Mucosa of descending colon (tissue), 3 donors: Measurements from ENCODE around the gene PER1. TPM values are rescaled to one million over a fixed set of nuclear protein-coding genes. Genes with fewer than 3 reads are reported as not detected.
A peak's percentile ranks its signal among the peaks of the same experiment; 100 is the strongest.

Experiments used
- ATAC-seq: fragments of 200-7000 bp; cut with Tn5 transposase; one replicate; pipeline ENCODE4 v1.9.1; 2020; ENCODE audit warnings: mild to moderate bottlenecking, moderate library complexity
- DNase-seq, 3 donors: peaks; one replicate each; pipeline ENCODE4 v3.0.0-alpha.2; 2020
- H3K36me3 ChIP-seq: fragments of 200-600 bp; one replicate; pipeline ENCODE4 v1.8.0; 2021; ENCODE audit warnings: low read depth, mild to moderate bottlenecking
- H3K4me1 ChIP-seq: fragments of 200-600 bp; one replicate; pipeline ENCODE4 v1.8.0; 2021; ENCODE audit warnings: low read depth, mild to moderate bottlenecking
- H3K4me3 ChIP-seq: fragments of 200-600 bp; one replicate; pipeline ENCODE4 v1.8.0; 2021; ENCODE audit warnings: mild to moderate bottlenecking
- H3K9me3 ChIP-seq: fragments of 200-600 bp; one replicate; pipeline ENCODE4 v1.8.0; 2021; ENCODE audit warnings: mild to moderate bottlenecking
- CTCF ChIP-seq: fragments of 200-600 bp; IDR thresholded peaks from one replicate; pipeline ENCODE4 v1.8.0; 2022; ENCODE audit warnings: antibody characterized with exemption, mild to moderate bottlenecking
- intact Hi-C, 2 donors: fragments of 100-400 bp; cut with DNase I in 1 of 2; cut with micrococcal nuclease in 1 of 2; formaldehyde crosslinking; loops; one replicate each; pipeline versions ENCODE4 v1.11.0 to v1.11.1; 2022; cut with DNase I, micrococcal nuclease
- total RNA-seq, 3 donors: library from RNA; stranded (reverse); fragmentation: NEBNext Ultra II Directional in 2 of 3; extraction: Animal tissue kit (Norgen Biotek cat#: 25700) in 2 of 3; gene quantifications; one replicate each; pipeline versions ENCODE4 v1.2.1 to v1.2.4, GENCODE V29; 2021 to 2023
- donor health status: DM: no; HTN: no; CAD: no; lungs with moderate emphysema.
- donor health status: DM: no; HTN: no; CAD: no.
- donor health status: DM: no; HTN: yes; CAD: no.

Gene PER1
- total RNA-seq, 3 donors from 2014 or later, result 14.9 to 185 (median 84.0) TPM

- intact Hi-C loops, result no loop called here
- DNase-seq (no peak), ATAC-seq (no peak)
- H3K9me3 ChIP-seq, result no peaks in the 10 kb centered on the region
- peaks cover 6% of the 10 kb centered on the region for H3K36me3 ChIP-seq
- TF ChIP-seq CTCF, result no peak
- H3K4me1 ChIP-seq, result peaks cover 63% of the 10 kb centered on the region
- H3K4me3 ChIP-seq, result no peak overlapping the region
These were observed 6.8 kb upstream of the PER1 start for GRCh38 chr17:8159032-8159400.

- H3K4me3 ChIP-seq, result no peak overlapping the region
- DNase-seq (peak; percentile 92 to 98 (median 96)), ATAC-seq (peak; percentile 39)
- peaks cover 63% of the 10 kb centered on the region for H3K4me1 ChIP-seq
- H3K36me3 ChIP-seq, result peaks cover 6% of the 10 kb centered on the region
- peak; percentile 91 for TF ChIP-seq CTCF
- H3K9me3 ChIP-seq, result no peaks in the 10 kb centered on the region
- intact Hi-C loops, result no loop called here
These were observed 6.2 kb upstream of the PER1 start for GRCh38 chr17:8158267-8159031.

- peak; percentile 73 for ATAC-seq
- peaks cover 6% of the 10 kb centered on the region for H3K36me3 ChIP-seq
- peak; percentile 100 for DNase-seq
- intact Hi-C loops, result no loop called here
- no peak for TF ChIP-seq CTCF
- peaks cover 66% of the 10 kb centered on the region for H3K4me1 ChIP-seq
- no peaks in the 10 kb centered on the region for H3K9me3 ChIP-seq
- peak overlapping the region; percentile 41 for H3K4me3 ChIP-seq
These were observed 4.2 kb upstream of the PER1 start for GRCh38 chr17:8156246-8156992.

- no peak for TF ChIP-seq CTCF
- peak in 2 of 3 donors; percentile 65 to 75 for DNase-seq
- ATAC-seq, result no peak
- intact Hi-C loops, result no loop called here
- Histone ChIP-seq H3K9me3 (no peaks in the 10 kb centered on the region), H3K36me3 (peaks cover 6% of the 10 kb centered on the region), H3K4me3 (peak overlapping the region; percentile 41), H3K4me1 (peaks cover 62% of the 10 kb centered on the region)
These were observed 3.7 kb upstream of the PER1 start for GRCh38 chr17:8155996-8156245.

- H3K4me1 ChIP-seq, result peaks cover 62% of the 10 kb centered on the region
These were observed 3.2 kb upstream of the PER1 start for GRCh38 chr17:8155231-8155995.

More at GRCh38 chr17:8155231-8155995, 3.2 kb upstream of the PER1 start:
- H3K4me3 ChIP-seq, result peak overlapping the region; percentile 41
- DNase-seq, result peak in 2 of 3 donors; percentile 45 to 46
- no peak for TF ChIP-seq CTCF
- H3K9me3 ChIP-seq, result no peaks in the 10 kb centered on the region
- ATAC-seq, result no peak
- peaks cover 6% of the 10 kb centered on the region for H3K36me3 ChIP-seq
- intact Hi-C loops, result no loop called here
